Retinal pigment epithelial cell (primary cell): Measurements from ENCODE around the gene ALK.

ENCODE experiments used
- DNase-seq: peaks from one replicate; pipeline ENCODE4 v3.0.0-alpha.2; 2010; ENCODE audit warnings: low read depth
- H3K4me3 ChIP-seq: 2 replicates; pipeline ENCODE4 v1.5.1; 2011; ENCODE audit warnings: mild to moderate bottlenecking, low read length, control low read depth, moderate library complexity
- TF ChIP-seq, protein P1 (sequence below): conservative IDR thresholded peaks from 2 replicates; pipeline ENCODE4 v1.5.1; 2011; ENCODE audit warnings: low read depth, low read length, control low read depth, inconsistent platforms

Gene ALK

GRCh38 chr2:29816651-29817050 is 104.7 kb downstream of the ALK start:
- H3K4me3 ChIP-seq = no peak overlapping the region
- DNase-seq = no peak
- TF ChIP-seq, protein P1, sequence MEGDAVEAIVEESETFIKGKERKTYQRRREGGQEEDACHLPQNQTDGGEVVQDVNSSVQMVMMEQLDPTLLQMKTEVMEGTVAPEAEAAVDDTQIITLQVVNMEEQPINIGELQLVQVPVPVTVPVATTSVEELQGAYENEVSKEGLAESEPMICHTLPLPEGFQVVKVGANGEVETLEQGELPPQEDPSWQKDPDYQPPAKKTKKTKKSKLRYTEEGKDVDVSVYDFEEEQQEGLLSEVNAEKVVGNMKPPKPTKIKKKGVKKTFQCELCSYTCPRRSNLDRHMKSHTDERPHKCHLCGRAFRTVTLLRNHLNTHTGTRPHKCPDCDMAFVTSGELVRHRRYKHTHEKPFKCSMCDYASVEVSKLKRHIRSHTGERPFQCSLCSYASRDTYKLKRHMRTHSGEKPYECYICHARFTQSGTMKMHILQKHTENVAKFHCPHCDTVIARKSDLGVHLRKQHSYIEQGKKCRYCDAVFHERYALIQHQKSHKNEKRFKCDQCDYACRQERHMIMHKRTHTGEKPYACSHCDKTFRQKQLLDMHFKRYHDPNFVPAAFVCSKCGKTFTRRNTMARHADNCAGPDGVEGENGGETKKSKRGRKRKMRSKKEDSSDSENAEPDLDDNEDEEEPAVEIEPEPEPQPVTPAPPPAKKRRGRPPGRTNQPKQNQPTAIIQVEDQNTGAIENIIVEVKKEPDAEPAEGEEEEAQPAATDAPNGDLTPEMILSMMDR = no peak

- DNase-seq = no peak
Observed at GRCh38 chr2:29811378-29811777, 110.0 kb downstream of the ALK start.

DNA sequence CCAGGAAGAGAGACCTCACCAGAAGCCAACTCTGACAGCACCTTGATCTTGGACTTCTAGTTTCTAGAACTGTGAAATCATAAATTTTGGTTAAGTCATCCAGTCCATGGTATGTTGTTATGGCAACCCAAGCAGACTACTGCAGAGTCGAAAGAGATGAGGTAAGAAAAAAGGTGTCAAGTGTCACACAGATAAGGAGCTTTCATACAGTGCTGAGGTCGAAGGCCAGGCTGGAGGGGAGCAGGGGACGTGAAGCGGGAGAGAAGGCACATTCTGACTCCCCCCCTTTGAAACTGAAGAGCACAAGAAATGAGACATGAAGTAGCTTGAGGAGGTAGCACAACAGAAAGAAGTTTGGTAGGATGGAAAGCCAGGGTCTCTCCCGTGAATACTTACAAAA is 110.4 kb downstream of the ALK start:
- no peak overlapping the region for H3K4me3 ChIP-seq
- DNase-seq = no peak
- TF ChIP-seq, protein P1 = no peak

More at GRCh38 chr2:29811378-29811777, 110.0 kb downstream of the ALK start:
- TF ChIP-seq, protein P1 = no peak
- no peak overlapping the region for H3K4me3 ChIP-seq

DNA sequence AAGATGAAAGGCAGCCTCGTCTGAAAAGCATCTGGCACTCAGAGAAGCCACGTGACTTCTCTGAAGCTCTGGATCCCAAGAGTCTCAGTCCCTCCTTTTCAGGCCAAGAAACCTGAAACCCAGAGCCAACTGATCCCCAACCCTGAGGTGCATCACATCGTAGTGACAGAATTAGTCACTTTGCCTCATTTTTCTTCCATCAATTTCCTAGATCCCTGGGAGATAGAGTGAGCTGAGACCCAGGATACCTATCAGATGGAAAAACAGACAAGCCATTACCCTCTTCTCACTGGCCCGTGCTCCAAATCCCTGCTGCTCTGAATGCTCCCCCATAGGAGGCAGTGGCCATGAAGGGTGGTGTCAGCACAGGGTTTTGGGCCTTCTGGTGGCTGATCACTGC is 113.1 kb downstream of the ALK start:
- TF ChIP-seq, protein P1 = no peak
- no peak for DNase-seq
- H3K4me3 ChIP-seq = no peak overlapping the region

DNA sequence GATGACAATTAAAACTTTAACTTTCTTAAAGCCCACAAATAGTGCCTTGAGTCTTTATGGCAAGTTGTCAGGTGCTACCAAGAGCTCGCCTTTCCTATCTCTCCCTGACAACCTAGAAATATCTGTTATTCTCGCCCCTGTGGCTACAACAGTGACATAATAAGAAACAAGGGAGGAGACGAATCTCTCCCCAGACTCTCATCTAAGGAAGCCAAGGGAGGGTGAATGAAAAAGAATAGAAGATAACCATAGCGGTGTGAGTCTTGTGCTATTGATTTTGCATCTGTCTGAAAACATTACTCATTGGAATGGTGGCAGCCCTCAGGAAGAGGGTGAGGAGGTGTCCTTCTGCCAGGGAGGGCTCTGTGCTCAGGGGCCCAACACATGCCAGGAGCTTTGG is 114.3 kb downstream of the ALK start:
- TF ChIP-seq, protein P1 = no peak
- no peak overlapping the region for H3K4me3 ChIP-seq
- no peak for DNase-seq

GRCh38 chr2:29806461-29806860 is 114.9 kb downstream of the ALK start:
- no peak for DNase-seq
- TF ChIP-seq, protein P1 = no peak

GRCh38 chr2:29804671-29805070 is 116.7 kb downstream of the ALK start:
- no peak overlapping the region for H3K4me3 ChIP-seq
- no peak for DNase-seq
- TF ChIP-seq, protein P1 = no peak

More at GRCh38 chr2:29806461-29806860, 114.9 kb downstream of the ALK start:
- no peak overlapping the region for H3K4me3 ChIP-seq
